ENCODE results near the gene DLEU7.

DLEU7 gene

DNA sequence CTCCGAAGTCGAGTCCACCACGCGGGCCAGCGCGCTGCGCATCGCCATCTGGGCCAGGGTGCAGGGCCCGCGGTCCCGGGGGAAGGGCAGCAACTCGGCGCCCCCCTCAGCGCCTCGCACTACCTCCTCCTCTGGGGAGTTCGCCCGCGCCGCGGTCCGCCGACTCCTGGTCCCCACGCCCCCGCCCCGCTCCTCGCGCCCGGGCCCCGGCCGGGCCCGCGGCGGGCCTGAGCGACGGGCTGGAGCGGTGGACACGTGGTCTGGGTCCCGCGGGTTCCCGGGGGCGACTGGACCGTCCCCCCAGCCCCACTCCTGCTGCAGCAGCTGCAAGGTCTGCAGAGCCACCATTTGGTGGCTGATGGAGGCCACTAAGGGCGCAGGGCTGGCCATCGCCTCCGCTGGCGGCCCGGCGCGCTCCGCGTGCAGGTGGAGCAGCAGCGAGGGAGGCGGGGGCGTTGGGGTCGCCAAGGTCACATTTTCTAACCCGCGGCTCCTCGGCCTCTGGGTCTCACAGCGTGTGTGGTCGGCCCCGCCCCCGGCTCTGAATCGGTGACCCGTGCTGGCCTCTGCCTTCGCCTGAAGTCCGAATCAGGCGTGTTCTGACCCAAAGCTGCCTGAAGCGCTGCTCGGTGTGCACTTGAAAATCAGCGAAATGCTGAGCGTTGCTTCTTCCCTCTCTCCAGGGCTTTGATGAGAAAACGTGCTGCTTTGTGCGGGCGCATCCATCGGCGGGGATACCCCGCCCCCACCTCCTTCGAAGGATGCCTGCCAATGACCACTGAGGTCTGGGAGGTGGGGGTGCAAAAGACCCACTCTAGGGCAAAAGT is at the start of gene DLEU7:
TSS of gene DLEU7 (minus strand) at position 436 of the 827 bp plus-strand sequence. CDS start at position 390, 46 bp downstream.
- DNase-seq (ENCODE audit: low spot score), result no peak

DNA sequence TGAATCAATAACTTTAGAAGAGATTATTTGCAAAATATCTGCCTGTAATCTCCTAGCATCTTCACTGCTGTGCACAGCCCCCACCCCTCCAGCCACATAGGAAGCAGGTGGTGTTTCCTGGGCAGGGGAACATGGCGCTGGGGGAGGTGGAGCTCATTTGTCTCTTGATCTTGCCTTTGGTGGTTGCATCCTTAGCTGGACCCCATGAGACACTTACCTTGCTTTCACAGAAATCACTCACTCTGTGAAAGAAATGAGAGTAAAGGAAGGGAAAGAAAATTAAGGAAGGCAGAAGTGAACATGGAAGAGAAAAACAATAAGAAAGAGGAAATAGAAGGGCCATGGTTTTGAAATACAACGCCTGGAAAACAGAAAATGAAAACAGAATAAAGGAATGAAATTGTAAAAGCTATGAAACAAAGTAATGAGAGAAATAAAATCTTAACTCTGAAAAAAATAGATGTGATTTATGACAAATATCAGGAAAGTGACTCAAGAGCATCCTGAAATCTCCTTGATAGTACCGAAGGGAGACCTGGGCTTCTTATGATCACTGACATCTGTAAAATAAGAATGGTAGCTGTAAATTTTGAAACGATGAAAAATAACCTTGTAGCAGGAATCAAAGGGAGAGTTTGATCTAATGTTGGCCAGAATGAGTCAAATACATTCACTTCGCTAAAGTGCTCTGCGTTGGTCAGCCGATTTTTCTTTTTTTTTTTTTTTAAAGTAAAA is 48.9 kb upstream of the DLEU7 start:
- no peak for DNase-seq (ENCODE audit: low spot score)

DNA sequence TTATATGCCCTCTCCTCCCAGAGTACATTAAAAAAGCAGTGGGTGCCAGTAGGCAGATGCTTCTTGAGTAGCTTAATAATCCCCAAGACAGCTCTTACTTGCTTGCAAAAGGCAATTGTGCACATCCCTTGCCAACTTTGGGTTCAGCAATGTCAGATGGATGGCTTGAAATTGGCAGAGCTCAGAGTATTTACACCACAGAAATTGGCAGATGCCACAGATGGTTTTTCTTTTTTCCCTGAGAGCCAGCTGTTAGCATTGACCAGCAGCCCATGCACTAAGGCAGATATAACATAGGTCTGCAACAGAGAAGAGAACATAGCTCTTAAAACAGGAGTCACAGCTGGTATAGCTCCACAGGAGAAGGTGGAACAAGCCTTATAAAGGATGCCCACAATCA is 47.7 kb upstream of the DLEU7 start:
- DNase-seq (ENCODE audit: low spot score), result no peak

DNA sequence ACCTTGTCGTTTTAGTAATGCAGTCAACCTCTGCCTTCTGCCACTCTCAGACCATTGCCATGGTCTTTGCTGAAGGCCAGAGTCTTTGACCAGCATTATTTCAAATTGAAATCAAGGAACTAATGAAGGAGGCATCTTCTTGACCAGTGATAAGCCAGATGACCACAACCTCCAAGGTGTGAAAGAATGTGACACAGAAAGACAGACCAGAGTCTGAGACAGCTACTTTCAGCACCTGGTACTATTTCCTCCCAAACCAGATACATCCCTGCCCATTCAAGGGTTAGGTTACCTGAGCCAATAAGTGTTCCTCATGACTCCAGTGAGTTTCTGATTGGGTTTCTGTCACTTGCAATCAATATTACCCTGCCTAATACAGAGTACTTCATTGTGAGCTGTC is 45.8 kb upstream of the DLEU7 start:
- DNase-seq (ENCODE audit: low spot score), result no peak

DNA sequence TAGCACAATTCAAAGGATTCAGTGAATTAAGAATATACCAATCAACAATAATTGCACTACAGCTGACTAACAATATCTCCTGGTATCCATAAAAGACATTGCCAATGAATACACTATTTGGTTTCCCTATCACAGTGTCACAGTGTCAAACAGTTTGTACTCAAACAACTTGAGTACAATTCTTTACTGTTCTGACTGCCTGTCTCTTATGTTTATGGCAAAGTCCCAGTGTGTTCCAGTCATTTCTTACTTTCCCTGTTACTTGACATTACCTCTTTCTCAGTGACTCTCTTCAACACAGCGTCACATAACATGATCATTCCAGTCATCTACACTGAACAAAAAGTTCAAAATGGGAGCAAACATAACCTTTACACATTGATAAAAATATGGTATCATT is 44.9 kb upstream of the DLEU7 start:
- DNase-seq (ENCODE audit: low spot score), result no peak

DNA sequence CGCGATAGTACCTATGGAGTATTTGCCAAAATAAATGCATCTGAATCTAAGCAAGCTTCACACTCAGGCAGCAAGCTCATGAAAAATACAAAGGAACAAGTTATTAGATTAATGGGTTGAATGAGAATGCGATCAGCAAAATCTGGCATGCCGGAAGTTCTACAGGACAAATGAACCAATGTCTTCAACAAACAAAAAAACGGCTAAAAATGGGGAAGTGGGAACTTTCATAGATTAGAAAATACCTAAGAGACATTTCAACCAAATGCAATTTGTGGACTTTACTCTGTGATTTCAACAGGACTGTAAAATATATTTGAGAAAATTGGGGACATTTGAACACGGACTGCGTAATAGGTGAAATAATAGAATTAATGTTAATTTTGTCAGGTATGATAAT is 43.7 kb upstream of the DLEU7 start:
- DNase-seq (ENCODE audit: low spot score), result no peak

DNA sequence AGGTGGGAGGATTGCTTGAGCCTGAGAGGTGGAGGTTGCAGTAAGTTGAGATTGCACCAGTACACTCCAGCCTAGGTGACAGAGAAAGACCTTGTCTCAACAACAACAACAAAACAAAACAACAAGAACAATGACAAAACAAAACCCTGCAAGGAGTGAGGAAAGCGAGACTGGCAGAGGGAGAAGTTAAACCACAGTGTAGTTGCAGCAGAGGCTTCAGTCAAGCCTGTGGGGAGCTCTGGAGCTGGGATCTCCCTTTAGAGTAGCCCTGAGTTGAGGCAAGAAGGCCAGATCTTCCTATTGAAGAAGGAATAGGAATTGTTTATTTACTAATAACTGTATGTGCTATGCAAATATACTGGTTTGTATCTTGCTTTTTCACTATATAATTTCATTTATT is 40.8 kb upstream of the DLEU7 start:
- DNase-seq (ENCODE audit: low spot score), result no peak

DNA sequence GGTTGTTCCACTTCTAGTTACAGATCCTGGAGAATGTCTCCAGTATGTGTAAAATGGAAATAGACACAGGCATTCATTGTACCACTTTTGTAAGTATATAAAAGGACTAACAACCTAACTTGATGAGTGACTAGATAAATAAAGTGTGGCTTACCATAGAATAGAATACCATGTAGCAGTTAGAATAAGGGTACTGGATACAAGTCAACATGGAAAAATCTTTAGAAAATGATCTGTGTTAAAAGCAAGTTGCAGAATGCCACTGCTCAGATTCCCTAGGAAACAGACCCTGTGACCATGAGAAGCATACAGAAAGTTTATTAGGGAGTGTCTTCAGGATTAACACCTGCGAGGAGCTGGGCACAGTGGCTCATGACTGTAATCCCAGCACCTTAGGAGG is 40.2 kb upstream of the DLEU7 start:
- no peak for DNase-seq (ENCODE audit: low spot score)

DNA sequence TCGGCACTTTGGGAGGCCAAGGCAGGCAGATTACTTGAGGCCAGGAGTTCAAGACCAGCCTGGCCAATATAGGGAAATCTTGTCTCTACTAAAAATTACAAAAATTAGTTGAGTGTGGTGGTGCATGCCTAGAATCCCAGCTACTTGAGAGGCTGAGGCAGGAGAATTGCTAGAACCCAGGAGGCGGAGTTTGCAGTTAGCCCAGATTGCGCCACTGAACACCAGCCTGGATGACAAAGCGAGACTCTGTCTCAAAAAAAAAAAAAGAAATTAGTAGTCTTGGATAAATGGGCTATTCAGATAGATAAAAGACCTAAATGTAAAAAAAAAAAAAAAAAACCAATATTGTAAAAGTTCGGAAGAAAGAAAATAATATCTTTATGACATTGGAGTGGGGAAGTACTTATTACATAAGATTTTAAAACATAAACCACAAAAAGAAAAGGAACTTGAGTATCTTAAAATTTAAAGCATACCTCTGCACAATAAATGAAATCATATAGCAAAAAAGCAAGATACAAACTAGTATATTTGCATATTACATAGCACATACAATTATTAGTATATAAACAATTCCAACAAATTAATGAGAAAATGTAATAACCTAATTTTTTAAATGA is 39.4 kb upstream of the DLEU7 start:
- no peak for DNase-seq (ENCODE audit: low spot score)

DNA sequence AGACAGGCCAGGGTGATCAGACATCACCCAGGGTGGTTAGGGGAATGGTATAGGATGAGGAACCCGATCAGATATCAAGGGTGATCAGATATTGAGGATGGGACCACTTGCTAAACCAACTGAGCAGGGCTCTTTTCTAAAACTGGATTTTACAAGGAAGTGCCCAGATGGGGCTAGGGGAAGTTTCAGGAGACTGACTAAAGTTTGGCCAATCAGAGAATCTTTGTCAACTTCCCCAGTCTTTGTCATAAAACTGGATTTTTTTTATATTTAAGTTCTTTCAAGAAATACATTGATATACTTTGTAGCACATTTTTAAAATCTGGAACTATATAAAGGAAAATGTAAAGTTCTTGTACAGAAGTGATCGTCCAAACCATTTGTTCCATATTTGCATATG is 30.5 kb upstream of the DLEU7 start:
- no peak for DNase-seq (ENCODE audit: low spot score)

DNA sequence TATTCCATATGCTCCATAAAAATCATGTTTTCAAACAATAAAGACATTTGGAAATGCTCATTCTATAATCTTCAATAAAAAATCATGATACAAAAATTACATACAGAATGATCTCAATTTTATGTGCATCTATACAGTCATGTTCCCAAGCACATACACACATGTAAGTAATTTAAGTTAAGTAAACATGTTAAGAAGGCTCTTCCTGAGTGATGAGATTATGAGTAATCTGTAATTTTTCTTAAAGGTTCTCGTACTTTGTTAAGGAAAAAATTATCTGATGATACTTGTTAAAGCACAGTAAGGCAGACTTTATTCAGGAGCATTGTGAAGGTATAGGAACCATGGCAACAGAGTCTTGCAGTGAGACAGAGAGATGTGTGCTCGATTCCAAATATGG is 30.0 kb upstream of the DLEU7 start:
- DNase-seq (ENCODE audit: low spot score), result no peak

DNA sequence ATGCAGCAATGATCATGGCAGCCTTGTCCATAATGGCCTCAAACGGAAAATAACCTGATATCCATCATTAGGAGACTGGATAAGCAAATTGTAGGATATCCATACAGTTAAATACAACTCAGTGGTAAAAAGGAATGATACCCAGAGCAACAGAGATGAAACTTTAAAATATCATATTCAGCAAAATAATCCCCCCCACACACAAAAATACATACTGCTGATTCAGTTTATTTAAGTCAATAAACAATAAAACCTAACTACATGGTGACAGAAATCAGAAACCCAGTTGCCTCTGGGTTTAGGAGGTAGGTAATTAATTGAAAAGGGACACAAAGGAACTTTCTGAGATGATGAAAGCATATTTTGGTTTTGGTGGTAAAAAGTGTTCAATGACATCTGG is 27.9 kb upstream of the DLEU7 start:
- DNase-seq (ENCODE audit: low spot score), result no peak

DNA sequence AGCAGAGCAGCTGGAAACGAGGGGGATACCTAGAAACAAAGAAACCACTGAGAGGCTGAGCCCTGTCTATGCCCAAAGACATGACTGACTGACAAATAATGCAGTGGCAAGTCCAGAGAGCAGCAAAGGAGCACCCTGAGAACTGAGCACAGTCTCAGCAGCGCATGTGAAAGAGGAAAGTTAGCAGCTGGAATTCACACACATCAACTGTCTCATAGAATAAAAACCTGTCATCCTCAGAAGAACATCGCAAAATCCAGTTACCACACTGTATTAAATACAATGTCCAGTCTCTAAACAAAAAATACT is 24.1 kb upstream of the DLEU7 start:
- DNase-seq (ENCODE audit: low spot score), result no peak

DNA sequence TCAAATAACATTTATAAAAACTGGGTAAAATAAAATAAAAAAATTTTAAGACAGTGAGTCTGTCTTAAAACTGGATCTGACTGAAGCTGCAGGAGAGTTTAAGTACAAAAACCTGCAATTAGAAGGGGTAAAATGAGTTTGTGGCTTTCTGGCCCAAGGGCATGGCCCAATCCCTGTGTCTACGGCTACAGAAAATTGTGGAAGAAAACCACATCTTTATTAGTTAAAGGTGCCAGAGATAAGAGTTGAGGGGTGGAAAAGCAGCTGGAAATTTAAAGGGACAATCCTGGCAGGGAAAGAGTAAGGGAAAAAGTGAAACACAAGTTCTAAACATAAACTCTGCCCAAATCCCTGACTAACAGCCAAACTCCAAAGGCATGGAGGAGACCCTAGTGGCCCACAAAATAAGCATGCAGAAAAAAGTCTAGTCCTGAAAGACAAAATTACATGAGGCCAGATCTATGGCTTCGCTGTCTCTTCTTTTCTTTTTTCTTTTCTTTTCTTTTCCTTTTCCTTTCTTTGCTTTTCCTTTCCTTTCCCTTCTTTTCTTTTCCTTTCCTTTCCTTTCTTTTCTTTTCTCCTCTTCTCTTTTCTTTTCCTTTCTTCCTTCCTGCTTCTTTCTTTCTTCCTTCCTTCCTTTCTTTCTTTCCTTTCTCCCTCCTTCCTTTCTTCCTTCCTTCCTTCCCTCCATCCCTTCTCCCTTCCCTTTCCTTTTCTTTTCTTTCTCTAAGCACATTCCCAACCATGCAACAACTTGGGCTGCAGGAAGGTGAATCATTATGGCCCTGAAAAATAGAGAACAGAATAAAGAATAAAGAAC is 23.5 kb upstream of the DLEU7 start:
- no peak for DNase-seq (ENCODE audit: low spot score)

DNA sequence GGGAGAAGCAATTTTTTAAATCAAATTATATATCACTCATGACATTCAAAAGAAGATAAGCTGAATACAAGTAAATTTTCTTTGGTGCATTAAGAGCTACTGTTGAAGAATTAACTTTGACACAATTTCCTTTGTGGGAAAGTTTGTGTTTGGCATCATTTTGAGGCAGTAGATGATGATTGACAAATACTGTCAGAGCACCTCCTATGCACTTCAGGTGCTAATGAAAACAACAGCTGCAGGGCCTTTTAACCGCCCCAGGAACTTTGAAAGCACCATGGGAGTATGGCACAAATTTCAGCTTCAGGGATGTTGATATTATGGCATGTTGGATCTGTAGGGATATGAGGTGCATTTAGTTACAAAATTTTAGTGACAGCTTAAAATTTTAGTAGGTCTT is 21.0 kb upstream of the DLEU7 start:
- no peak for DNase-seq (ENCODE audit: low spot score)

DNA sequence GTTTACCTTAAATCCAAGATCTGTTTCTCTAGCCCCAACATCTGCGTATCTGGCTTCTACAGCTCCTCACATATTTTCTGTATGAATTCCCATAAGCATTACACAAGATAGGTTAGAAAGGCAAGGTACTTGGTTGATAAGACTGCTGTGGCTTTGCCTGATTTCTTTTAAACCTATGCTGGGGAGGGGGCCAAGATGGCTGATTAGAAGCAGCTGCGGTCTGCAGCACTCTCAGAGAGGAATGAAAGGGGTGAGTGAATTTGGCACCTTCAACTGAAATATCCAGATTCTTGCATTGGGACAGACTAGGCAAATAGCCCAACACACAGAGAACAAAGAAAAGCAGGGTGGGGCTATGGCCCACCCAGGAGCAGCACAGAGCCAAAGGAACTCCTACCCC is 12.2 kb upstream of the DLEU7 start:
- DNase-seq (ENCODE audit: low spot score), result no peak

DNA sequence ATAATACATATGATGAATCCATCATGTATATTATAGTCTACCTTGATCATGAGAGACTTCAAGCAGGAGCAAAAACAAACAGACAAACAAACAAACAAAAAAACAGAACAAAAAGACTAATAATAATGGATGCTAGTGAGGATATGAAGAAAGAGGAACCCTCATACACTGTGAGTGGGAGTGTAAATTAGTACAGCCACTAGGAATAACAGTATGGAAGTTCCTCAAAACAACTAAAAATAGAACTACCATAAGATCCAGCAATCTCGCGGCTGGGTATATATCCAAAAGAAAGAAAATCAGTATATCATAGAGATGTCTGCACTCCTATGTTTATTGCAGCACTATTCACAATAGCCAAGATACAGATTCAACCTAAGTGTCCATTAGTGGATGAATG is 7.0 kb upstream of the DLEU7 start:
- DNase-seq (ENCODE audit: low spot score), result no peak

DNA sequence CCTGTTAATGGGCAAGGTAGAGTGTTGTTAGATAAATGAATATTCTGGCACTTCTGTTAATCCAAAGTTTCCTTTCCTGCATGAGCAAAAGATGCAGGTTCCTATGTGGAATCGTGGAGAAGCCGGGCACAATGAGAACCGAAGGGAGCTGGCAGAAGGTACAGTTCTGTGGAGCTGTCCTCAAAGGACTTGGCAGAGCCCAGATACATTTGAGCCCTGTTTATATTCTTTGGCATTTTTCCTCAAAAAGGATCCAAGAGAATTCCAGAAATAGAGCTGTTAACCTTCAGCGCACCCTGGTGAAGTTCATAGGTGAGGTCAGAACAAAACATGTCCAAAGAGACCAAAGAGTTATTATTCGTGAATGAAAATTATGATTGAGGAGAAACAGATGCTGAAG is 4.0 kb upstream of the DLEU7 start:
- DNase-seq (ENCODE audit: low spot score), result no peak

DNA sequence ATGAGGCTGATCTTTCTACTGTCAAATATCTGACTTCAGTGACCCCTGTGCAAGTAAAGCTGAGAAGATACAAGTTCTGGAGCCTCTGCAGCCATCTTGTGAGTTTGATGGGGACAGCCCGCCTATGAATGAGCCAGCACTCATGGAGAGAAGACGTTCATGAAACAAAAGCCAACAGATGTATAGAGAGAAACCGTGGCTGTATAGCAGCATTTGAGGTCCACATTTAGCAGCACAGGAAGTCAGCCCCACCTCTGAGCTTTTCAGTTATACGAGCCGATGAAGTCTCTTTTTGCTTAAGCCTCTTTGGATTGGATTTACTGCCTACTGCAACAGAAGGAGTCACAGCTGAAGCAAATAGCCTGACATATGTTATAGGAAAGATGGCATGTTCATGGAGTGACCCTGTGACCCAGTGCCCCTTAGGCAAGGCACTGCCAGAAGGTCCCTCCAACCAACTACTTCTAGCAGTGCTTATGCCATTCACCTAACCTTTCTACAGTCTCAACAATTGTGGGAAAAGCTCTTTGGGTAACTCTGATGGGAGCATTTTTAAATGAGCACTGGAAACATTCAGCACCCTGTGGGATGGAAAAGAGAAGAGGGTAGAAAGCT is 3.5 kb upstream of the DLEU7 start:
- DNase-seq (ENCODE audit: low spot score), result no peak

DNA sequence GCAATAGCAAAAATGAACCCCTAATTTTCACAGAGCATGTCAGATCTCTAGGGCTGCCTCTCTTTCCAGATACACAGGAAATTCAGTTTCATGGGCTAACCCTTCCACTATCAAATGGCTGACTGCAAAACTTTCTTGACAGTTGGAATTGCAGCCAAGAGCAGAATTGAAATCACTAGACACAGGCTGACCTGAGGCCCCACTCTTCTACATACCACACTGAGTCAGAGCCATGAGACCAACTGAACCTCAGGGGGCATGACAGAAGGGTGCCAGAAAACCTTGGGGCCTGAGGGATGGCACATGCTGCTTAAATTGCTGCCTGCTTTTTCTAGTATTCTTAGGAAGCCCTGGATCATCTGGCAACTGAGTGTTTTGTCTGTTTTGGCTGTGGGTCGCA is 1.7 kb upstream of the DLEU7 start:
- DNase-seq (ENCODE audit: low spot score), result no peak

DNA sequence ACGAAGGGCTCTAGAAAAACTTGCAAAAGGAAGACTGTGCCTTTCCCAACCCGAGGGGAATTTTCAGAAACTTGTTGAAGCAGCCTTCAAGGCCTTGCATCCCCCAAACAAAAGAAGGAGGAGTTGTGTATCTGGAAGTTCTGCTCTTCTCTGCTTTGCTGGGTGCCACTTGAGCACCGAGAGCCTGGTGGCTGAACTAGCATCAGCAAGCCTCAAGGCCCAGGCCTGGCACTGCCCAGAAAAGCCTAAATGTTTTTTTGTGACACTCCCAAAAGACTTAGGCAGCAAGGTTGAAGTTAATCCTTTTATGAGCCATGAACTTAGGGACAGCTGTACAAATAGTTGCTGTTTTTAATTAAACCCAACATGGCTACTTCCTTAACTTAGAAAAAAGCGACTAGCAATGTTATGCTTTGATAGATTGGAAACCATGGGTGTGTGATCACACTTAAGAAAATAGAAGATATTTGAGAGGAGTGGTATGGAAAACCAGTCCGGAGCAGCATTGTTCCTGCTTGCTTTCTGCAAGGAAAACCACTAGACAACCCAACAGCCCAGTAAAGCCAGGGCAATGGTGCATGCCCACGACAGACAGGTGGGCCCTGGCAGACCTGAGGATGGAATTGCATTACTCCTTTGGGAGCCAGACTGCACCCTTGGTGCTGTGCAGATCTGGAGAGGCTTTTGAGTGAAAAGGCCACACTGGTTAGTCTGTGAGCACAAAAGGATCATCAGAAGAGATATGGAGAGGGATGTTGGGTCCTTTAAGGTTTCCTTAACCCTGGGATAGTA is 788 bp upstream of the DLEU7 start:
- DNase-seq (ENCODE audit: low spot score), result no peak

DNA sequence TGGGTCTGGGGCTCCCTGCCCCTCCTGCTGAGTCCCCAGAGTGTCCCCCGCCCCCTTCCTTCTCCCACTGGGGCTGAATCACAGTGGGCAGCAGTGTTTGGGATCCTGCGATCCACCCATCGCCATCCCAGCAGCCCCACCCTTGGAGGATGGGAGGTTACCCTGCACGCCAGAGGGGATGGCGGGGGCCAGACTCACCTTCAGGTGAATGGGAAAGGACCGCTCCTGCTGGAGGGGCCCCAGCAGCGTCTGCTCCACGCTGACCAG is 569 bp downstream of the DLEU7 start:
- no peak for DNase-seq (ENCODE audit: low spot score)
